Left renal pelvis (tissue), 4 donors: ENCODE data around the gene DSP. TPM values are rescaled to one million over a fixed set of nuclear protein-coding genes. Genes with fewer than 3 reads are reported as not detected.

Source experiments
- DNase-seq, 4 donors: peaks; one replicate each; pipeline ENCODE4 v3.0.0-alpha.2; 2013; ENCODE audit warnings: low read depth in 4 of 4, low spot score in 3 of 4
- polyA plus RNA-seq, 4 donors: library from polyadenylated mRNA; unstranded; fragments of 120-200 nt; gene quantifications; one replicate each; pipeline ENCODE4 v1.2.1, GENCODE V29; 2013; ENCODE audit not compliant: insufficient read length in 4 of 4

The DSP gene
- polyA plus RNA-seq, 4 donors = 5.4 to 95.4 (median 69.9) TPM

- no peak for DNase-seq
Observed at GRCh38 chr6:7557652-7558051, 16.2 kb downstream of the DSP start.

GRCh38 chr6:7558781-7559180, 17.3 kb downstream of the DSP start:
- DNase-seq = no peak

GRCh38 chr6:7559196-7559595, 17.7 kb downstream of the DSP start:
- no peak for DNase-seq

GRCh38 chr6:7559651-7560385, 18.3 kb downstream of the DSP start:
- no peak for DNase-seq

GRCh38 chr6:7561153-7561964, 19.9 kb downstream of the DSP start:
- DNase-seq = no peak

GRCh38 chr6:7562769-7563168, 21.3 kb downstream of the DSP start:
- no peak for DNase-seq

GRCh38 chr6:7566107-7566506, 24.6 kb downstream of the DSP start:
- DNase-seq = no peak

GRCh38 chr6:7566617-7567173, 25.2 kb downstream of the DSP start:
- no peak for DNase-seq

- DNase-seq = no peak
Observed at GRCh38 chr6:7568021-7568420, 26.6 kb downstream of the DSP start.

GRCh38 chr6:7569082-7569481, 27.6 kb downstream of the DSP start:
- DNase-seq = no peak

- DNase-seq = no peak
Observed at GRCh38 chr6:7572213-7572943, 30.9 kb downstream of the DSP start.

- no peak for DNase-seq
Observed at GRCh38 chr6:7574500-7574899, 33.0 kb downstream of the DSP start.

GRCh38 chr6:7578516-7578915, 37.0 kb downstream of the DSP start:
- no peak for DNase-seq

GRCh38 chr6:7578931-7579330, 37.5 kb downstream of the DSP start:
- no peak for DNase-seq

GRCh38 chr6:7579851-7580250, 38.4 kb downstream of the DSP start:
- DNase-seq = no peak

GRCh38 chr6:7580537-7580926, 39.1 kb downstream of the DSP start:
- no peak for DNase-seq

- no peak for DNase-seq
Observed at GRCh38 chr6:7580927-7581618, 39.6 kb downstream of the DSP start.

- no peak for DNase-seq
Observed at GRCh38 chr6:7585287-7585930, 43.9 kb downstream of the DSP start.

- no peak for DNase-seq
Observed at GRCh38 chr6:7587631-7588100, 46.2 kb downstream of the DSP start.

GRCh38 chr6:7588506-7588905, 47.0 kb downstream of the DSP start:
- no peak for DNase-seq
